Body of pancreas (tissue), 4 donors: Measurements from ENCODE around the gene SELENBP1.

Experiments used
- CTCF ChIP-seq, 7 experiments: fragments of 450-650 bp in 4 of 7; fragments of 200-600 bp in 3 of 7; sonication (generic) in 3 of 7; IDR thresholded peaks; one replicate each; pipeline ENCODE4 v1.5.1; 2016 to 2019; ENCODE audit warnings: antibody characterized with exemption in 7 of 7
- POLR2A ChIP-seq, 3 donors: fragments of 450-650 bp; IDR thresholded peaks; one replicate each; pipeline ENCODE4 v1.6.1; 2016; ENCODE audit warnings: antibody characterized with exemption in 3 of 3, mild to moderate bottlenecking in 2 of 3

GRCh38 chr1:151346769-151347522, 25.6 kb downstream of the SELENBP1 start, which contains the start of gene RFX5:
- TF ChIP-seq CTCF (IDR thresholded peaks at IDR 0.05): peak in 1 of 7 experiments; percentile 14
- peak; percentile 29 to 89 (median 84) for TF ChIP-seq POLR2A (IDR thresholded peaks at IDR 0.05)
